Embryonic facial prominence (tissue), 1 donor: ENCODE results near the gene LSM4.

ENCODE experiments used
- DNase-seq: peaks from one replicate; pipeline ENCODE4 v3.0.0-alpha.2; 2016; ENCODE audit errors: extremely low spot score

LSM4 gene

DNA sequence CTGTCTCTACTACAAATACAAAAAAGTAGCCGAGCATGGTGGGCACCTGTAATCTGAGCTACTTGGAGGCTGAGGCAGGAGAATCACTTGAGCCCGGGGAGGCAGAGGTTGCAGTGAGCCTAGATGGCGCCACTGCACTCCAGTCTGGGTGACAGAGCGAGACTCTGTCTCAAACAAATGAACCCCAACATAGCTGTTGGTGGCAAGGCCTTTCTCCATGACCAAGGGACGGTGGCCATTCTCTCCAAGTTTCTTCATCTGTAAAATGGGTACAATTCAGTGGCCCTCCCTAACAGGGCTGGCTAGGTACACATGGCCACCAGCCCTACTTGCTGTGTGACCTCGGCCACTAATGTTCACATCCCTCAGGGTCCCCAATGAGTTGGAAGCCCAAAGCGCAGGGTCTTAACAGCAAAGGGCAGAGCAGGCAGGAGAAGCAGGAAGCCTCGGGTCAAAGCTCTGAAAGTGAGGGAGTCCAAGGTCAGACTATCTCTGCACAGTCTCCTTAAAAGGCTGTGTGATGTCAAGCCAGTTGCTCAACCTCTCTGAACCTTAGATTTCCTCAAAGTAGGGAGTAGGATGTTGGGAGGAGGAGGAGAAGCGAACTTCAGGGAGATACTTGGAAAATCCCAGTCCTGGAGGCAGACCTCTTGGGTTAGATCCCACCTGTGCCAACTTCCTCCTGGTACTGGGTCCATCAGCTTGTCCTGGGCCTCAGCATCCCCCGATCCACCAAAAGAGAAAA, 44.2 kb downstream of the LSM4 start:
- DNase-seq: no peak

DNA sequence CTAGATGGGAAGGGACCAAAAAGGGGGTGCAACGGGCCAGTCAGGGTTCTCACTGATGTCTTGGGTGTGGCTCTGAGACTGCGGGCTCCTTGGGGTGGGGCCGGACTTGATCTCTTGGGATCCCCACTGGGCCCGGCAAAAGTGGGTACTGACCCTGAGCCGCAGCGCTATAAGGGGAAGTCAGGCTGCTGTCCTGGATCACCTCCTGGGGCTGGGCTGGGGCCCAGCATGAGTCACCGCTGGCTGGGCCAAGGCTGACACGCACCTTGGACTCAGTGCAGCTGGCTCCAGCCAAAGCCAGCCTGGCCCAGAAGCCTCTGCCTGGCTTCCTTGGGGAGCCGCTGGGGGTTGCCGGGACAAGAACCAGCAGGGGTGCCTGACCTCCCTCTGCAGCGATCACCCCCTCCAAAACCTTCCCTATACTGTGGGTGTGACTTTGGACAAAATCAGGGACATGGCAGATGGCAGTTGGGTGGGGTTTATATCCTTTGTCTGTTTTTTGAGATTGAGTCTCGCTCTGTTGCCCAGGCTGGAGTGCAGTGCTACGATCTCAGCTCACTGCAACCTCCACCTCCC, 48.0 kb downstream of the LSM4 start:
- no peak for DNase-seq

DNA sequence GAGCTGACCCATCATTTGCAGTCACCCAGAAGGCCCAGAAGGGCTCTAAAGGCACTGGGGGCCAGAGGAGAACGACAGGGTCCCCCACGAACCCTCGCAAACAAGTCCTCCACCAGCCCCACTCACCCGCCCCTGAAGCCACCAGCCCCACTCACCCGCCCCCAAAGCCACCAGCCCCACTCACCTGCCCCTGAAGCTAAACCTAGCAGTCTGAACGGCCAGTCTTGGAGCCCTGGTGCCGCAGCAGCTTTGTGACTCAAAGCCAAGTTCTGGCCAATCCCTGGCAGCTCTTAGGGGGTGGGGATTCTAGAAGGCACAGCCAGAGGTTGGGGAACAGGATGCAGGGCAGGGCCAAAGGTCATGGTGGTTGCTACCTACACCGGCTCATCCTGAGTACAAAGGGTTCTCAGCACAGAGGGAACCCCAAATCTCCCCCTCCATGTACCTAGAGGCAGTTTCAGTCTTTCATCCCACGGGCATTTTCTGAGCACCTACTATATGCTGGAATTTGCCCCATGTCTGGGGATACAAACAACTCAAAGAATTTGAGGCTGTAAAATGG, 48.6 kb downstream of the LSM4 start, which contains the start of gene IQCN:
IQCN (minus strand) TSS at position 234 of the 562 bp plus-strand sequence. CDS start 4,974 bp downstream, outside the sequence.
- DNase-seq: no peak

DNA sequence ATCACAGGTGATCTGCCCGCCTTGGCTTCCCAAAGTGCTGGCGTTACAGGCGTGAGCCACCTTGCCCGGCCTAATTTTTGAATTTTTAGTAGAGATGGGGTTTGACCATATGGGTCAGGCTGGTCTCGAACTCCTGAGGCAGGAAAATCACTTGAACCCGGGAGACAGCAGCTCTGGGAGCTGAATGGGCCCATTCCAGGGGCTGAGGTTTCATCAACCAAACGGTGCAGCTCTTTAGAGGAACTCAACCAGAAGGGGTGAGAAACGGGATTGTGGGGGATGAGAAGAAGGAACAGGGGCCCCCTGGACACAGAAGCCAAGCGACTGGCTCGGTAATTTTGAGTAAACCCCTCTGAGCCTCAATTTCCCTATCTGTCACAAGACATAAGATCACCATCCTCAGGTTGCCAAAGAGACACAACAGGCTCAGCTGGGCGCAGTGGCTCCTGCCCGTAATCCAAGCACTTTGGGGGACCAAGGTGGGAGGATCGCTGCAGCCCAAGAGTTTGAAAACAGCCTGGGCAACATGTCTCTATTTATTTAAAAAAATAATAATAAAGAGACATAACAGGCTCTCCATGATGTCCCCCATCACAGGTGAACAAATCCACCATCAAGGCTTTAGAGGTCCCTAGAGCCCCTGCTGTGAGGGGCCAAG, 49.2 kb downstream of the LSM4 start:
- no peak for DNase-seq

DNA sequence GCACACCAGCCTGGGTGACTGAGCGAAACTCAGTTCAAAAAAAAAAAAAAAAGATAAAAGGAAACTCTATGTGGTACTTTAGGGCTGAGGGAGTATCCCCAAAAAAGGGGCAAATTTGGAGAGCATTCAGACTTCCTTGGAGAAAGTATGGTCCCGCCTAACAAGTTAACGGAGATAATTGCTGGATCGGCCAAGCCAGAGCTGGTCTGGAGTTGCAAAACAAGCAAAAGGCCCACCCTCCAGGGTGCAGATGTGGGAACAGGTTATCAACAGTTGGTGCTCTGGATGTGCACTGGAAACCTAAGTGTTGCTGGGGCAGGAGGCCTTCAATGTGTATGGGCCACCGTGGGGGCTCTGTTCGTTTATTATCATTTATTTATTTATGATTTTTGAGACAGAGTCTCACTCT, 51.4 kb downstream of the LSM4 start:
- DNase-seq: no peak

DNA sequence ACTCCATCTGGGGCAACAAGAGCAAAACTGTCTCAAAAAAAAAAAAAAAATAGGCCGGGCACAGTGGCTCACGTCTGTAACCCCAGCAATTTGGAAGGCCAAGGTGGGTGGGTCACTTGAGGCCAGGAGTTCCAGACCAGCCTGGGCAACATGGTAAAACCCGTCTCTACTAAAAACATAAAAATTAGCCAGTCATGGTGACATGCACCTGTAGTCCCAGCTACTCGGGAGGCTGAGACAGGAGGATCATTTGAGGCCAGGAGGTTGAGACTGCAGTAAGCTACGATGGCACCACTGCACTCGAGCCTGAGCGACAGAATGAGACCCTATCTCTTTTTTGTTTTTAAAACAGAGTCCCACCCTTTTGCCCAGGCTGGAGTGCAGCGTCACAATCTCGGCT, 52.5 kb downstream of the LSM4 start:
- no peak for DNase-seq

DNA sequence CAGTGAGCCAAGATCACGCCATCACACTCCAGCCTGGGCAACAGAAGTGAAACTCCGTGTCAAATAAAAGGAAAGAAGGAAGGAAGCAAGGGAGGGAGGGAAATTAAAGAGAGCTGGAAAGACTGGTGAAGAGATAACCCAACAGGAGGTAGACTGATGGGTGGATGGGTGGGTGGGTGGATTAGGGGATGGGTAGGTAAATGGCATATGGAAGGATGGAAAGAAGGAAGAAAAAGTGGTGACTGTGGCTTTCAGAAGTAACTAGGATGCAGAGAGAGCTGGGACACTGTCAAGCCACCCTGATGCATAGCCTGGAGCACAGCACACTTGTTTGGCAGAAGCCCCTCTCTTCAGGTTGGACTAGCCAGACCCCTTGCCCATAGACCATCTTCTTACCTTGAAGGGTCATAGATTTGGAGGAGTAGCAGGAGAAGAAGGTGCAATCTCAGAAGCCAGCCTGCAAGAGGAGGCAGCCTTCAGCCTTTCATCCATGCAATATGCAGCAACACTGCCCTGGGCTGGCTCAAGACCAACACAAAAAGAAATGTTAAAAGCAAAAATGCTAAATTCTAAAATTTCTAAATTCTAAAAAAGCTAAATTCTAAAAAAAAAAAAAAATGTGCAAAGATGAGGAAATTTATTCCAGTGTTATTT, 53.7 kb downstream of the LSM4 start:
- no peak for DNase-seq

DNA sequence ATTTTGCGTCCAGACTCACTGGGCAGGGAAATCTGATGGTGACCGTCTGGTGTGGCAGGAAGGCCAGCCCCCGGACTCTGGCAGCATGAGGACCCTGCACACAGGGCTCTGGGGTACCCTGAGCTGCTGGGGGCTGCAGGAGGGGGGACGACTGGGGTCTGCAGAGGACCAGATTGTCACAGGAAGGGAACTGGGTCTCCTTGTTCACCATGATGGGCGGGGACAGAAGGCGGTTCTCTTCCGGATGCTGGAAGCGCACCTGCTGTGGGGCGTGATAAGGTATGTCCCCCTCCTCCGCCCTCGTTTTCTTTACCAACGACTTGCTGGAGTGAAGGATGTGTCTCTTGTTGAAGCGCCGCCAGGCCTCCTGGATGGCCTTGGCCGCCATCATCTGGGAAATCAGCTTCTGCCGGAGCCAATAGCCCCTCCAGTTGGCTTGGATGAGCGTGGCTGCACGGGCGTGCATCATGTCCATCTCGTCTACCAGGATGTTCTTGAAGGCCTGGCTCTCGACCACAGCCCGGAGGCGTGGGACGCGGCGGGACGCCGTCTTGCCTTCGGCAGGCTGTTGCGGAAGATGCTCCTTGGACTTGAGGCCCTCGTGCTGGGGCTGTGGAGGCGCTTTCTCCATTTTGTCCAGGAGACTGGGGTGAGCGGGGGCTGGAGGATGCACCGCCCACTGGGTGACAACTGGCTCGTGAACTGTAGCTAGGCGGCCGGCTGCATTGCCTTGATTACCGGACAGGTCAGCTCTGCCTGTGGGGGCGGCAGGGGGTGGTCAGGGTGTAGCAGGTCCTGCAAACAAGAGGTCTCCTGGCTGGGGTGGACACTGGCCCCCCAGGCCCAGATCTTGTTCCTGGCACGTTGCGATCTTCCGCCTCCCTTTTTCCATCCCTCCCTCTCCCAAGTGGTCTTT, 55.8 kb downstream of the LSM4 start:
- no peak for DNase-seq

DNA sequence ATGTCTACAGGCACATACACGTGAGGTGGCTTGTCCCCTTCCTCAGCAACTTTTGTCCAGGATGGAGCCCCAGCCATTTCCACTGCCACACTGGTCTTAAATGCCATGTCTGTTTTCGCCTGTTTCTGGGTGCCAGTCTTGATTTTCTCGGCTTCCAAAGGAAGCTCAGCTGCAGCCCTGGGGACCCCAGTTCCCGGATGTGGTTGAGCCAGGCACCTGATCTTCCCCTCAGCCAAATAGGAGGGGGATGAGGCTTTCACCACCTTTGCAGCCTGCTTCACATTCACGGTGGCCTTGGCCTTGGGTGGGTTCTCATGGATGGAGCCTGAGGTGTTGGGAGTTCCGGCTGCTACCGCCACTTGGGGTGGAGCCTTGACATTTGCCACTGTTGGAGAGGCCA, 57.3 kb downstream of the LSM4 start:
- DNase-seq: no peak

DNA sequence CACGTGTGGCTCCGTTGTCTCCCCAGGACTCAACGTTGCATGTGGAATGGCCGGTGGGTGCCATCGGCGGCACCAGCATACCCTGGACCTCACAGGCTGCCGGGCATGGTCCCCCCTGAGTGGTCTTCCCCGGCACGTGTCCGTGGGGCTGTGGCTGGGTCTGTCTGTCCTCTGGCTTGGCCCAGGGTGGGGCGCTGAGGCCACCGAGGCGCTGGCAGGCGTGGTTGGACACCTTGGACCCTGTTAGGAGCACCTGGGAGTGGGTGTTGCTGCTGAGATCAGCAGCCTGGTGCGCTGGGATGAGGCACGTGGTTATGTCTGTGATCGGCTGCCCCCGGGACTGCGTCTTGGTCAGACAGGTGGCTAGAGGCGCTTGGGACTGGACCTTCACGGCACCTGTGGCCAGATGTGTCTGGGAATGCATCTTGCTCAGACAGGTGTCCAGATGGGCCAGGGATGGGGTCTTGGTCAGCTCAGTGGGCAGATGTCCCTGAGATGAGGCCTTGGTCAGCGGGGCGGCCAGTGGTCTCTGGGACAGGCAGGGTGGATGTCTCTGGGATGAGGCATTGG, 57.8 kb downstream of the LSM4 start:
- DNase-seq: no peak

DNA sequence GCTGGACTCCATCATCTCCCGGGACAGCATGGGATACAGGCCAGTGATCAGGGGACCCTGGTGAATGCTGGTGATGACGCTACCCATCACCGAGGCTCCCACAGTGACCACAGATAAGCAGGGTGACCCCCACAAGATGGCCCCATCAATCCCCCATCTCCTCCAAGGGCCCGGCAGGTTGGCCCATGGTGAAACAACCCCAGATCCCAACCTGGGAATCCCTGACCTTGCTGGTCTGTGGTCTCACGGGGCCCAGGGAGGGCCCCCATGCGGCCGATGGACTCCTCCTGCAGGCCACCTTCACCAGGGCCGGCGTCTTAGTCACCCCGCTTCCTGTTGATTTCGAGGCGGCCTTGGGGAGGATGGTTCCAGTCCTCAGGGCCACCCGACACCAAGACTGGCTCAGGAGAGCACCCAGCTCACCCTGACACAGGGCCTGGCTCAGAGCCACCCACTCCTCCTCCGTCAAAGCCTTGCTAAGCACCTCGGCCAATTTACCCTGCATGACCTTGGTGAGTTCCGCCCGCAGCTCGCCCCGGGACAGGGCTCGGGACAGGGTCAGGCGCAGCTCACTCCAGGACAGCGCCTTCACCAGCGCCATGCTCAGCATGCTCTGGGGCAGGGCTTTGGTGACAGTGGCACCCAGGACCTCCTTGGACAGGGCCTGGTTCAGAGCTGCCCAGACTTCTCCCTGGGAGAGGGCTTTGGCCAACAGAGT, 58.6 kb downstream of the LSM4 start:
- DNase-seq: no peak

DNA sequence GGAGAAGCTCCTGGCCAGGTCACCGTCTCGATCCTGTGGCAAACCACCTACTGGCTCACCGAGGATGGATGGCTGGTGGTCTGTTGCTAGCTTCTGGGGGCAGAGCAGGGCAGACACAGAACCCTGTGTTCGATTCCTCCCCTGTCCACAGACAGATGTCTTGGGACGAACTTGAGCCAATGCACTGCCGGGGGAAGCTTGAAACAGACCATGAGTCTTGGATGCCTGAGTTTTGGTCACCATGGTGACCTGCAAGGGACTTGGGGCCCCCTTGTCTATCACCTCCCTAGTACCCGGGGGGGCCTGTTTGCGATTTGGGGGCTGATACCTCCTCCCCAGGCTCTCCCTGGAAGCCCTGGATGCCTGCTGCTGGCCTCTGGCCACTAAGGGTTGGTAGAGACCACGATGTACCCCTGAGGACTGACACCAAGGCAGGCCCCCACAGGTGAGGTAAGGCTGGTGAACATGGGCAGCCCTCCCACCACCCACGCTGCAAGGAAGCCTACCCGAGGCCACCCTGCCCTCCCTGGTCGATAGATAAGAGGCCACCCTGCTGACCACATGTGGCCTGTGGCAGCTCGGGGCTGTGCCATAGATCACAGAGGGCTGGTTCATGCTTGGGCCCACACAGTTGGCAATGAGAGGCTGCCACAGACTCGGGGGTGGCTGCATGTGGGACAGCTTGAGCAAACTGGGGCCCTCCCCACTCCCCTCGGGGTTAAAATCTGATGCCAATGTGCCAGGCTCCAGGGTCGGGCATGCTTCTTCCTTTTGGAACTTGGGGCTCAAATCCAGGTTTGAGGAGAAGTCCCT, 59.3 kb downstream of the LSM4 start:
- DNase-seq: no peak

DNA sequence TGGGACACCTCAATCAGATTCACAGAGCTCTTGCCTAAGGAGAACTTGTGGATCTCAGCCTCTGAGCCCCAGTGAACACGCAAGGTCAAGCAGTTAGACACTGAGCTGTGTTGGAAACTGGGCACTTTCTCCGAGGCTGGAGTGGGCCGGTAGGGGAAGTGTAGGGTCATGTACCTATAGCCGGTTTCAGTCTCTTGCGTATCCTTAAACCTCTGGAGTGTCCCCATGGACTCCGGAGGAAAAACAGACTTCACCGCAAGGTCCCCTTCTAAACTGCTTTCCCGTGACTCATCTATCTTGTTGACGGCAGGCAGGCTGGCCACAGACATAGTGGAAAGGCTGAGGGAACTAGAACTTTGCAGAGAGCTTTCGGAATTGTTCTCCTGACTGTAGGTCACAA, 60.0 kb downstream of the LSM4 start:
- DNase-seq: no peak

DNA sequence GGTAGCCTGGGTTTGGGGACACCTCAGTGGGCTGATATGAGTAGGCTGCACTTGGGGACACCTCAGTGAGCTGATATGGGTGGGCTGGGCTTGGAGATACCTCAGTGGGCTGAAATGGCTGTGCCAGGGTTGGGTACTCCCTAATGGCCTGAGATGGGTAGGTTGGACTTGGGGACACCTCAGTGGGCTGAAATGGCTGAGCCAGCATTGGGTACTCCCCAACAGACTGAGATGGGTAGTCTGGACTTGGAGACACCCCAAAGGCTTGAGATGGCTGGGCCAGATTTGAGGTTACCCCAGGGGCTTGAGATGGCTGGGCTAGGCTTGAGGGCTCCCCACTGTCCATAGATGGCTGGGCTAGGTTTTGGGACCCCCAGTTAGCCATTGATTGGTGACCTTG, 60.7 kb downstream of the LSM4 start:
- no peak for DNase-seq

DNA sequence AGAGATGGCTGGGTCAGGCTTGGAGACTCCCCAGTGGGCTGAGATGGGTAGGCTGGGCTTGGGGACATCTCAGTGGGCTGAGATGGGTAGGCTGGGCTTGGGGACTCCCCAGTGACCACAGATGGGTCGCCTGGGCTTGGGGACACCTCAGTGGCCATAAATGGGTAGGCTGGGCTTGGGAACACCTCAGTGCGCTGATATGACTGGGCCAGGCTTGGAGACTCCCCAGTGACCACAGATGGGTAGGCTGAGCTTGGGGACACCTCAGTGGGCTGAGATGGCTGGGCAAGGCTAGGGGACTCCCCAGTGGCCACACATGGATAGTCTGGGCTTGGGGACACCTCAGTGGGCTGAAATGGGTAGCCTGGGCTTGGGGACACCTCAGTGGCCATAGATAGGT, 61.4 kb downstream of the LSM4 start:
- DNase-seq: no peak

DNA sequence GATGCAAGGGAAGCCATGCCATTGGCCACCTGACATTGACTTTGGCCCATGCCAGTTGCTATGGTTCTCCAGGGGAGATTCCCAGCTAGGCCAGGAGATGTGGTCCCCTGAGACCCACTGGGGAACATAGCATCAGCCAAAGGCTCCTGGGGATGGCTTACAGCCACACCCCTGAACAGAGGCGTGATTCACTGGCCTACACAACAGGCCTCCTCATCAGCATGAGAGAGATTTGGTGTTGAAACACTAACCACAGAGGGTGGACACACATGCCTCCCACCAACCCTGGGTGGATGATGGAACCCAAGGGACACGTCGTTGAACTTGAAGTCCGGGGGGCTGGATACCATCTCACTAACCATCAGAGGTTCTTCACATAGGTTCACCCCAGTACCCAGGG, 63.0 kb downstream of the LSM4 start:
- no peak for DNase-seq

DNA sequence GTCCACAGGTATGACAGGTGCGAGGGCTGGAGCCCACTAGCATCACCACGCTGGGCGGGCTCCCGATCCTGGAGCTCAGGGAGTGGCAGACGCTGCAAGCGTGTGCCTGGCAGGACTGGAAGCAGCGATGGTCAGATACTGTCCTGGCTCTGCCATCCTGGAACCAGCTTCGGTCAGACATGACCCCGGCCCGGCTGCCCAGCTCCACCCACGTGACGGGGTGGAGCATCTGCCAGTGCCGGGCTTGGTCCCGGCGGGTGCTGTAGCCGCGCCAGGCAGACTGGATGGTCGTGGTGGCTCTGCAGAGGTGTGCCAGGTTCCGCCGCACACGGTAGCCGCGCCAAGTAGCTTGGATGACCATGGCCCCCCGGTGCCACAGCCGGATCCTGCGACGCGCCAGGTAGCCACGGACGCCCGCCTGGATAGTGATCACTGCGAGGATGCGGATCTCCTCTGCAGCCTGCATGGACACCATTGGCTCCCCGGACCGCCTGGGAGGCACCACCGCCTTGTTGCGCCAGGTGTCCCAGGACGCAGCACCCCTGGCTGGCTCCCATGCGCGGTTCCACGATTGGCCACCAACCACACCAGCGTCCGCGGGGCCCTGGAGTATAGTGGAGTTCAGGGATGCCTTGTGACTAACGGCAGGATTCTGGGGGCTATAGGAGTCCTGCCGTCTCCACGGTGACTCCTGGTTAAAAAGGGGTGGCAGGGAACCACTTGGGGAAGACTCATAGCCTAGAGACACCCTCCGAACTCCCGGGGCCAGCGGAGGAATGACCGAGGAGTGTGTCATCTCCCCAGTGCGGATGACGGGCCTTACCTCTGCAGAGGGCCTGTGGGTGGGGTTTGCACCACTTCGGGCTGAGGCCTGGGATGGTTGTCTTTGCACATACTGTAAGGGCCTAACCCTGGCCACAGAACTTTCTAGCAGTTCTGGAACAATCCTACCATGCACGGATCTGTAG, 65.1 kb downstream of the LSM4 start:
- no peak for DNase-seq
